B cell (primary cell): ENCODE measurements around the gene CD244. TPM values are rescaled to one million over a fixed set of nuclear protein-coding genes. Genes with fewer than 3 reads are reported as not detected.

Experiments
- ATAC-seq: fragments of 200-7000 bp; cut with Tn5 transposase; one replicate; pipeline ENCODE4 v1.10.0; 2021; ENCODE audit warnings: low read depth, mild to moderate bottlenecking, moderate number of reproducible peaks, moderate library complexity
- CTCF ChIA-PET: fragments of 350-600 bp; sonication (Branson Sonifier 250); formaldehyde crosslinking; loops from one replicate; lab custom pipeline; 2021; ENCODE audit warnings: antibody characterized with exemption, inconsistent platforms; lab: Charles Lee
- POLR2A ChIA-PET: fragments of 350-600 bp; sonication (Branson Sonifier 250); formaldehyde crosslinking; loops from one replicate; lab custom pipeline; 2021; ENCODE audit warnings: antibody characterized with exemption; lab: Charles Lee
- DNase-seq: peaks from one replicate; pipeline ENCODE4 v3.0.0; 2013
- H2AFZ ChIP-seq: 2 replicates; pipeline ENCODE4 v1.6.1; 2012; ENCODE audit warnings: mild to moderate bottlenecking, low read depth, low read length; ENCODE audit not compliant: insufficient read depth, poor library complexity, severe bottlenecking
- H3K27ac ChIP-seq, 2 donors: 1 replicate in 1 of 2; 2 replicates in 1 of 2; pipeline ENCODE4 v1.5.1; 2012 to 2013; ENCODE audit warnings: low read length in 2 of 2, mild to moderate bottlenecking in 2 of 2, moderate library complexity in 1 of 2
- H3K27me3 ChIP-seq, 4 experiments: fragments of 200-600 bp in 1 of 4; sonication (generic) in 1 of 4; replicated peaks in 1 of 4; 1 replicate in 2 of 4; 2 replicates in 2 of 4; pipeline versions ENCODE4 v1.6.1 to v1.7.0; 2013 to 2016; ENCODE audit warnings: low read length in 3 of 4, mild to moderate bottlenecking in 2 of 4, mixed read lengths in 1 of 4, moderate library complexity in 1 of 4; ENCODE audit not compliant: insufficient read depth in 4 of 4, control insufficient read depth in 3 of 4; ENCODE audit errors: control extremely low read depth in 1 of 4
- H3K36me3 ChIP-seq, 2 experiments: replicated peaks in 1 of 2; 1 replicate in 1 of 2; 2 replicates in 1 of 2; pipeline versions ENCODE4 v1.6.1 to v1.7.1; 2013; ENCODE audit warnings: low read length in 1 of 2; ENCODE audit not compliant: insufficient read depth in 2 of 2, control insufficient read depth in 1 of 2; ENCODE audit errors: control extremely low read depth in 1 of 2, extremely low read depth in 1 of 2
- H3K4me1 ChIP-seq, 2 donors: fragments of 200-600 bp in 1 of 2; sonication (generic) in 1 of 2; 1 replicate in 1 of 2; 2 replicates in 1 of 2; pipeline versions ENCODE4 v1.5.1 to v1.6.1; 2013 to 2017; ENCODE audit warnings: low read length in 2 of 2; ENCODE audit not compliant: control insufficient read depth in 2 of 2, insufficient read depth in 2 of 2
- H3K4me2 ChIP-seq: replicated peaks from 2 replicates; pipeline ENCODE3; 2012; ENCODE audit warnings: mild to moderate bottlenecking, low read depth, low read length; ENCODE audit not compliant: poor library complexity, severe bottlenecking
- H3K4me3 ChIP-seq, 5 experiments: fragments of 200-600 bp in 1 of 5; sonication (generic) in 1 of 5; 1 replicate in 3 of 5; 2 replicates in 2 of 5; pipeline versions ENCODE4 v1.5.1 to v1.7.0; 2011 to 2016; ENCODE audit warnings: low read length in 4 of 5, mild to moderate bottlenecking in 4 of 5, low read depth in 2 of 5, control low read depth in 1 of 5, moderate library complexity in 1 of 5; ENCODE audit not compliant: insufficient read depth in 1 of 5; ENCODE audit errors: control extremely low read depth in 1 of 5, extremely low read depth in 1 of 5
- H3K79me2 ChIP-seq: fragments of 200-600 bp; sonication (generic); one replicate; pipeline ENCODE4 v1.6.0; 2016; ENCODE audit warnings: low read length; ENCODE audit not compliant: control insufficient read depth, insufficient read depth
- H3K9ac ChIP-seq: fragments of 200-600 bp; sonication (generic); 2 replicates; pipeline ENCODE4 v1.6.1; 2017; ENCODE audit warnings: mild to moderate bottlenecking, low read length, moderate library complexity
- H3K9me3 ChIP-seq, 3 donors: one replicate each; pipeline versions ENCODE4 v1.6.1 to v1.7.1; 2013; ENCODE audit warnings: low read length in 2 of 3; ENCODE audit not compliant: control insufficient read depth in 2 of 3, insufficient read depth in 1 of 3; ENCODE audit errors: control extremely low read depth in 1 of 3
- H4K20me1 ChIP-seq: 2 replicates; pipeline ENCODE4 v1.6.0; 2012; ENCODE audit warnings: mild to moderate bottlenecking, low read length; ENCODE audit not compliant: insufficient read depth, control insufficient read depth, poor library complexity, severe bottlenecking
- H3K27ac Mint-ChIP-seq: one replicate; pipeline ENCODE4 v1.8.0; 2021; ENCODE audit warnings: mixed read lengths
- H3K27me3 Mint-ChIP-seq: one replicate; pipeline ENCODE4 v1.8.0; 2021; ENCODE audit warnings: mixed read lengths
- H3K4me1 Mint-ChIP-seq: one replicate; pipeline ENCODE4 v1.8.0; 2021; ENCODE audit warnings: mixed read lengths
- H3K4me3 Mint-ChIP-seq: one replicate; pipeline ENCODE4 v1.8.0; 2021; ENCODE audit warnings: mixed read lengths
- H3K9me3 Mint-ChIP-seq: one replicate; pipeline ENCODE4 v1.8.0; 2022; ENCODE audit warnings: mixed read lengths; ENCODE audit not compliant: insufficient read depth
- CTCF ChIP-seq: fragments of 200-600 bp; IDR thresholded peaks from one replicate; pipeline ENCODE4 v1.8.0; 2022; ENCODE audit warnings: antibody characterized with exemption, mild to moderate bottlenecking
- EZH2 ChIP-seq: IDR thresholded peaks from 2 replicates; pipeline ENCODE4 v1.6.1; 2012; ENCODE audit warnings: borderline replicate concordance, low read depth, mild to moderate bottlenecking, moderate library complexity, low read length; ENCODE audit not compliant: insufficient read depth, poor library complexity, severe bottlenecking
- WGBS: methylation state at CpG from one replicate; pipeline ENCODE4 v1.1.5; 2013; ENCODE audit warnings: missing lambda C conversion rate; ENCODE audit not compliant: insufficient coverage; 5-methylcytosine and 5-hydroxymethylcytosine counted together
- intact Hi-C: fragments of 100-400 bp; cut with micrococcal nuclease; formaldehyde crosslinking; loops from one replicate; pipeline ENCODE4 v1.10.0; 2022
- polyA plus RNA-seq: library from polyadenylated mRNA; depleted of rRNA; stranded (reverse); fragments of >200 nt; gene quantifications from 2 replicates; pipeline ENCODE4 v1.2.3, GENCODE V29; 2012
- total RNA-seq, 2 donors: library from RNA; stranded (reverse); fragments of 120-200 nt in 1 of 2; gene quantifications; 1 replicate in 1 of 2; 2 replicates in 1 of 2; pipeline versions ENCODE4 v1.2.3 to v1.2.4, GENCODE V29; 2013 to 2022

Gene CD244
- total and polyA plus RNA-seq, 2 donors (not counting 1 experiment from before 2014, with no cell fraction given) = 0.31 TPM; not detected in 1

DNA sequence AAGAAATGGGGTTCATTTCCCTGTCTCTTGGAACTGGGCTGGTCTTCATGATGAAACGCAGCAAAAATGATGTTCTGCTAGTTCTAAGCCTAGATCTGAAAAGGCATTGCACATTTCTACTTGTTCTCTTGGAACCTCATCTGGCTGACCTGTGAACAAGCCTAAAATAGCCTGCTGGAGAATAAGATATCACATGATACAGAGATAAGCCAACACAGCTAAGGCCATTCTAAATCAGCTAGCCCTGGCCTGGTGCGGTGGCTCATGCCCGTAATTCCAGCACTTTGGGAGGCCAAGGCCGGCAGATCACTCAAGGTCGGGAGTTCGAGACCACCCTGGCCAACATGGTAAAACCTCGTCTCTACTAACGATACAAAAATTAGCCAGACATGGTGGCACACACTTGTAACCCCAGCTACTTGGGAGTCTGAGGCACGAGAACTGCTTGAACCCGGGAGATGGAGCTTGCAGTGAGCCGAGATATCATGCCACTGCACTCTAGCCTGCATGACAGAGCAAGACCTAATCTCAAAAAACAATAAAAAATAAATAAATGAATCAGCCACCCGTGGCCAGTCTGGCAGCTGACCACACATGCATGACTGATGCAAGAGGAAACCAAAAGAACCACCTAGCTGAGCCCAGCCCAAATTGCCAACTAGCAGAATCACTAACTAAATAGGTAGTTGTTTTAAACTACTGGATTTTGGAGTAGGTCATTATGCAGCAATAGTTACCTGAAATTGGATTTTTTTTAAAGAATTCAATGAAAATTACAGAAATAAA is 18.0 kb downstream of the CD244 start:
- Mint-ChIP-seq H3K9me3 (no peaks in the 10 kb centered on the region), H3K4me1 (peaks cover 4% of the 10 kb centered on the region), H3K27ac (no peak overlapping the region), H3K4me3 (no peak overlapping the region), H3K27me3 (peaks cover 5% of the 10 kb centered on the region)
- no peaks in the 10 kb centered on the region for H3K36me3 ChIP-seq
- H3K9ac ChIP-seq = no peak overlapping the region
- no peak overlapping the region for H3K27ac ChIP-seq
- no peaks in the 10 kb centered on the region for H4K20me1 ChIP-seq
- intact Hi-C loops = no loop called here
- no peak for TF ChIP-seq CTCF
- TF ChIP-seq EZH2 = no peak
- H3K79me2 ChIP-seq = no peaks in the 10 kb centered on the region
- no peak overlapping the region for H3K4me2 ChIP-seq
- H3K27me3 ChIP-seq = no peaks in the 10 kb centered on the region
- peaks cover 0 to 9% (median 5%) of the 10 kb centered on the region in 3 donors for H3K9me3 ChIP-seq
- no peak for DNase-seq
- ChIA-PET POLR2A (no interaction called here), CTCF (interaction anchor here (0.6 to 3.3 kb wide), 6 partner anchors 11 to 195 kb away, joined by 3 to 21 read pairs (median 4); no protein-coding TSS in a partner anchor)
- H2AFZ ChIP-seq = no peak overlapping the region
- ATAC-seq = no peak
- 97% methylated on average over 11 of the region's 12 CpGs for WGBS
- peaks cover 4 to 6% of the 10 kb centered on the region in 2 donors for H3K4me1 ChIP-seq
- H3K4me3 ChIP-seq = no peak overlapping the region

DNA sequence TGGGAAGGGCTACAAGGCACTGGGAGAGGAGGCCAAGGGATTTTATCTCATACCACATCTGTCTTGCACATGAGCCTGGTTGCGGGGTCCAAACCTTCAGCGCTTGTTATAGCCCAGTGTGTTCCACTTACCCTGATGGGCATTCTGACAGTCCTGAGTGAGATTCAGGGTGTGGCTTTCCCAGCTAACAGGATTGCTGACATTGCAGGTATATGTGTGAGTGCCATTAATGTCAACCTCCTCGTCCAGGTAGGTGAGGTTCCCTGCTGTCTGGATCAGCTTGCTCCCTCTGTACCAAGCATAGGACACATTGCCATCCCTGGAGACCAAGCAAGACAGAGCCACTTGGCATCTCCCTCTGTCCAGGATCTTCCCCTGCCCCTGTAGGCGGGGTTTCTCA is 21.6 kb downstream of the CD244 start:
- H3K79me2 ChIP-seq = no peaks in the 10 kb centered on the region
- H3K27ac ChIP-seq = no peak overlapping the region
- no peak overlapping the region for H3K4me3 ChIP-seq
- H3K4me1 ChIP-seq = peaks cover 34 to 37% of the 10 kb centered on the region in 2 donors
- no peaks in the 10 kb centered on the region for H3K36me3 ChIP-seq
- no peaks in the 10 kb centered on the region for H3K27me3 ChIP-seq
- peaks cover 34% of the 10 kb centered on the region for H3K4me1 Mint-ChIP-seq
- H4K20me1 ChIP-seq = no peaks in the 10 kb centered on the region
- H3K27me3 Mint-ChIP-seq = no peaks in the 10 kb centered on the region
- 100% methylated on average over 3 of the region's 4 CpGs for WGBS
- no peak overlapping the region for H3K27ac Mint-ChIP-seq
- ChIA-PET POLR2A (no interaction called here), CTCF (interaction anchor here (0.6 to 1.9 kb wide), 5 partner anchors 9 to 116 kb away, joined by 3 to 6 read pairs (median 5); no protein-coding TSS in a partner anchor)
- peaks cover 0 to 7% (median 5%) of the 10 kb centered on the region in 3 donors for H3K9me3 ChIP-seq
- TF ChIP-seq EZH2 (no peak), CTCF (no peak)
- H3K4me2 ChIP-seq = no peak overlapping the region
- ATAC-seq (no peak), DNase-seq (no peak)
- intact Hi-C loops = no loop called here
- no peaks in the 10 kb centered on the region for H3K9me3 Mint-ChIP-seq
- H3K4me3 Mint-ChIP-seq = no peak overlapping the region
- H2AFZ ChIP-seq = no peak overlapping the region
- no peak overlapping the region for H3K9ac ChIP-seq
